H9 (cell line): ENCODE data around the gene MFSD2B. TPM values are rescaled to one million over a fixed set of nuclear protein-coding genes. Genes with fewer than 3 reads are reported as not detected.
A peak's percentile ranks its signal among the peaks of the same experiment; 100 is the strongest.

ENCODE experiments used
- DNase-seq: peaks from one replicate; pipeline ENCODE4 v3.0.0-alpha.2; 2017
- H2AFZ ChIP-seq: one replicate; pipeline ENCODE4 v1.6.1; 2013; ENCODE audit warnings: mild to moderate bottlenecking, low read length, control low read depth, moderate library complexity
- H2AK5ac ChIP-seq: 2 replicates; pipeline ENCODE4 v1.6.1; 2013; ENCODE audit warnings: low read length, control low read depth, mixed read lengths; ENCODE audit not compliant: insufficient read length
- H2BK120ac ChIP-seq: one replicate; pipeline ENCODE4 v1.6.1; 2013; ENCODE audit warnings: low read depth, mild to moderate bottlenecking, low read length, control low read depth, inconsistent platforms; ENCODE audit not compliant: poor library complexity, severe bottlenecking
- H2BK12ac ChIP-seq: 2 replicates; pipeline ENCODE4 v1.6.1; 2013; ENCODE audit warnings: low read length, control low read depth, mixed read lengths, low read depth; ENCODE audit not compliant: insufficient read length
- H2BK15ac ChIP-seq: 2 replicates; pipeline ENCODE4 v1.6.1; 2013; ENCODE audit warnings: low read depth, low read length, control low read depth
- H2BK20ac ChIP-seq: one replicate; pipeline ENCODE4 v1.6.1; 2013; ENCODE audit warnings: low read depth, mild to moderate bottlenecking, low read length, control low read depth, inconsistent platforms; ENCODE audit not compliant: poor library complexity, severe bottlenecking
- H2BK5ac ChIP-seq: 2 replicates; pipeline ENCODE4 v1.6.1; 2013; ENCODE audit warnings: low read length, control low read depth, mixed read lengths; ENCODE audit not compliant: insufficient read length
- H3K14ac ChIP-seq: 2 replicates; pipeline ENCODE4 v1.6.1; 2013; ENCODE audit warnings: low read length, control low read depth; ENCODE audit not compliant: insufficient read depth
- H3K18ac ChIP-seq: 2 replicates; pipeline ENCODE4 v1.6.1; 2013; ENCODE audit warnings: low read depth, mild to moderate bottlenecking, mixed read lengths, low read length, control low read depth; ENCODE audit not compliant: insufficient read length
- H3K23ac ChIP-seq: 2 replicates; pipeline ENCODE4 v1.6.1; 2013; ENCODE audit warnings: low read length, control low read depth, mixed read lengths, low read depth; ENCODE audit not compliant: insufficient read length
- H3K23me2 ChIP-seq: 2 replicates; pipeline ENCODE4 v1.6.1; 2013; ENCODE audit warnings: low read depth, mild to moderate bottlenecking, mixed read lengths, low read length, control low read depth; ENCODE audit not compliant: insufficient read length, poor library complexity, severe bottlenecking
- H3K27ac ChIP-seq: 2 replicates; pipeline ENCODE4 v1.5.1; 2013; ENCODE audit warnings: low read length, control low read depth, mixed read lengths, low read depth; ENCODE audit not compliant: insufficient read length
- H3K27me3 ChIP-seq: 2 replicates; pipeline ENCODE4 v1.6.1; 2013; ENCODE audit warnings: low read length, control low read depth, inconsistent platforms; ENCODE audit not compliant: insufficient read depth
- H3K4ac ChIP-seq: 2 replicates; pipeline ENCODE4 v1.6.1; 2013; ENCODE audit warnings: low read depth, mild to moderate bottlenecking, control low read depth, inconsistent platforms, low read length, moderate library complexity
- H3K4me1 ChIP-seq: 2 replicates; pipeline ENCODE4 v1.6.1; 2013; ENCODE audit warnings: low read length, control low read depth, inconsistent platforms; ENCODE audit not compliant: insufficient read depth
- H3K4me2 ChIP-seq: 2 replicates; pipeline ENCODE4 v1.6.1; 2013; ENCODE audit warnings: low read length, control low read depth, mixed read lengths; ENCODE audit not compliant: insufficient read length, insufficient read depth
- H3K56ac ChIP-seq: 2 replicates; pipeline ENCODE4 v1.6.1; 2013; ENCODE audit warnings: low read depth, mild to moderate bottlenecking, mixed read lengths, low read length, control low read depth; ENCODE audit not compliant: insufficient read length
- H3K79me1 ChIP-seq: 2 replicates; pipeline ENCODE4 v1.6.1; 2013; ENCODE audit warnings: low read depth, mild to moderate bottlenecking, moderate library complexity, low read length, control low read depth, inconsistent platforms; ENCODE audit not compliant: insufficient read depth, poor library complexity, severe bottlenecking
- H3K79me2 ChIP-seq: 2 replicates; pipeline ENCODE4 v1.6.1; 2013; ENCODE audit warnings: low read length, control low read depth, inconsistent platforms; ENCODE audit not compliant: insufficient read depth
- H3K9ac ChIP-seq: 2 replicates; pipeline ENCODE4 v1.6.1; 2013; ENCODE audit warnings: low read length, control low read depth, mixed read lengths; ENCODE audit not compliant: insufficient read length; ENCODE audit errors: extremely low read depth
- H3K9me3 ChIP-seq: one replicate; pipeline ENCODE4 v1.6.1; 2013; ENCODE audit warnings: low read depth, low read length, inconsistent platforms; ENCODE audit not compliant: control insufficient read depth
- H3T11ph ChIP-seq: one replicate; pipeline ENCODE4 v1.6.1; 2013; ENCODE audit warnings: mild to moderate bottlenecking, low read length, control low read depth, inconsistent platforms
- H4K20me1 ChIP-seq: one replicate; pipeline ENCODE4 v1.6.1; 2013; ENCODE audit not compliant: control insufficient read depth, insufficient read length, insufficient read depth
- H4K5ac ChIP-seq: 2 replicates; pipeline ENCODE4 v1.6.1; 2013; ENCODE audit warnings: low read depth, mild to moderate bottlenecking, mixed read lengths, low read length, control low read depth; ENCODE audit not compliant: insufficient read length
- H4K8ac ChIP-seq: replicated peaks from 2 replicates; pipeline ENCODE4 v1.6.1; 2013; ENCODE audit warnings: low read length, control low read depth, mixed read lengths, low read depth; ENCODE audit not compliant: insufficient read length
- H4K91ac ChIP-seq: 2 replicates; pipeline ENCODE4 v1.6.1; 2013; ENCODE audit warnings: low read depth, mild to moderate bottlenecking, moderate library complexity, mixed read lengths, low read length, control low read depth; ENCODE audit not compliant: insufficient read length
- H3K27ac Mint-ChIP-seq, 3 experiments: 2 replicates in 2 of 3; 3 replicates in 1 of 3; pipeline ENCODE4 v1.8.0; 2020 to 2021; ENCODE audit warnings: mixed read lengths in 3 of 3, mild to moderate bottlenecking in 1 of 3, moderate library complexity in 1 of 3
- H3K27me3 Mint-ChIP-seq: 2 replicates; pipeline ENCODE4 v1.8.0; 2021; ENCODE audit warnings: low read depth, mild to moderate bottlenecking, moderate library complexity, mixed read lengths
- H3K36me3 Mint-ChIP-seq, 3 experiments: 2 replicates in 2 of 3; 3 replicates in 1 of 3; pipeline ENCODE4 v1.8.0; 2020 to 2021; ENCODE audit warnings: low read depth in 3 of 3, mixed read lengths in 3 of 3; ENCODE audit not compliant: insufficient read depth in 1 of 3
- H3K4me1 Mint-ChIP-seq, 2 experiments: 2 replicates each; pipeline ENCODE4 v1.8.0; 2020; ENCODE audit warnings: mixed read lengths in 2 of 2
- H3K4me3 Mint-ChIP-seq, 2 experiments: 2 replicates in 1 of 2; 3 replicates in 1 of 2; pipeline ENCODE4 v1.8.0; 2020 to 2021; ENCODE audit warnings: mild to moderate bottlenecking in 2 of 2, mixed read lengths in 2 of 2, moderate library complexity in 1 of 2
- H3K9me3 Mint-ChIP-seq, 2 experiments: 2 replicates in 1 of 2; 3 replicates in 1 of 2; pipeline ENCODE4 v1.8.0; 2020; ENCODE audit warnings: mild to moderate bottlenecking in 2 of 2, mixed read lengths in 2 of 2, moderate library complexity in 1 of 2
- CTCF ChIP-seq: fragments of 200-600 bp; sonication (generic); conservative IDR thresholded peaks from 3 replicates; pipeline ENCODE4 v1.8.0; 2021; ENCODE audit warnings: antibody characterized with exemption, mild to moderate bottlenecking
- WGBS: extraction: QIAGEN DNeasy Blood & Tissue Kit; methylation state at CpG from one replicate; pipeline ENCODE4 v1.1.7; 2013; ENCODE audit warnings: missing lambda C conversion rate, low lambda C conversion rate, mixed read lengths; ENCODE audit not compliant: insufficient read length; ENCODE audit errors: extremely low coverage; 5-methylcytosine and 5-hydroxymethylcytosine counted together
- total RNA-seq: library from RNA; stranded (reverse); gene quantifications from 2 replicates; pipeline ENCODE4 v1.2.1, GENCODE V29; 2021

The MFSD2B gene
- total RNA-seq, 1 experiment from 2014 or later = 1.3 TPM

GRCh38 chr2:23992931-23993330 lies 17.0 kb upstream of the MFSD2B start:
- Mint-ChIP-seq H3K4me3 (no peak overlapping the region; a peak in 1 of 5 replicates), H3K4me1 (peaks cover 25 to 28% of the 10 kb centered on the region in 2 experiments), H3K9me3 (no peaks in the 10 kb centered on the region), H3K27ac (peak overlapping the region in 1 of 3 experiments; percentile 97; a peak in 6 of 7 replicates), H3K27me3 (no peaks in the 10 kb centered on the region), H3K36me3 (peaks cover 0 to 11% (median 4%) of the 10 kb centered on the region in 3 experiments; a peak in 5 of 7 replicates)
- H2BK12ac ChIP-seq = no peak overlapping the region
- no peak for TF ChIP-seq CTCF
- no peak overlapping the region for H3K27ac ChIP-seq
- no peak overlapping the region for H3K9ac ChIP-seq
- no peak overlapping the region for H3K23ac ChIP-seq
- no peak overlapping the region for H3K18ac ChIP-seq
- no peak overlapping the region for H2AK5ac ChIP-seq
- no peak overlapping the region for H4K8ac ChIP-seq
- no peak overlapping the region for H2BK5ac ChIP-seq
- H3K4me1 ChIP-seq = no peaks in the 10 kb centered on the region
- no peak for DNase-seq
- no peak overlapping the region for H2BK15ac ChIP-seq
- no peak overlapping the region for H3K14ac ChIP-seq
- H3T11ph ChIP-seq = no peak overlapping the region
- H4K20me1 ChIP-seq = no peaks in the 10 kb centered on the region
- no peak overlapping the region for H3K4ac ChIP-seq
- H3K9me3 ChIP-seq = no peaks in the 10 kb centered on the region
- H3K79me2 ChIP-seq = no peaks in the 10 kb centered on the region
- H3K27me3 ChIP-seq = no peaks in the 10 kb centered on the region
- H4K91ac ChIP-seq = no peak overlapping the region
- no peak overlapping the region for H3K56ac ChIP-seq
- no peaks in the 10 kb centered on the region for H3K23me2 ChIP-seq
- WGBS = no CpG with 5 or more reads among the region's 1 CpG
- H3K4me2 ChIP-seq = no peak overlapping the region
- H4K5ac ChIP-seq = no peak overlapping the region
- H2BK120ac ChIP-seq = no peak overlapping the region
- H3K79me1 ChIP-seq = no peaks in the 10 kb centered on the region
- no peak overlapping the region for H2BK20ac ChIP-seq
- no peak overlapping the region for H2AFZ ChIP-seq
